GM18502 (cell line): ENCODE results near the gene OR5H2.

Source experiments
- ATAC-seq: cut with Tn5 transposase; IDR thresholded peaks from one replicate; pipeline ENCODE4 v1.9.1; 2021; ENCODE audit warnings: mild to moderate bottlenecking; ENCODE audit not compliant: unreplicated experiment, poor library complexity

The OR5H2 gene

GRCh38 chr3:98329392-98330124 is 47.3 kb downstream of the OR5H2 start:
- ATAC-seq: peak; percentile 65

- no peak for ATAC-seq
Measured at GRCh38 chr3:98331329-98331728, 49.0 kb downstream of the OR5H2 start.
